Type B pancreatic cell (in vitro differentiated cells): ENCODE data around the gene ENOX1. TPM values are rescaled to one million over a fixed set of nuclear protein-coding genes. Genes with fewer than 3 reads are reported as not detected.

Experiments used
- DNase-seq: peaks from one replicate; pipeline ENCODE4 v3.0.0; 2021; ENCODE audit warnings: mixed read lengths; ENCODE audit not compliant: unreplicated experiment; ENCODE audit errors: extremely low spot score
- H3K27ac Mint-ChIP-seq: 2 replicates; pipeline ENCODE4 v1.8.0; 2021; ENCODE audit warnings: mild to moderate bottlenecking, mixed read lengths
- H3K27me3 Mint-ChIP-seq: 2 replicates; pipeline ENCODE4 v1.8.0; 2021; ENCODE audit warnings: mixed read lengths
- H3K36me3 Mint-ChIP-seq: 2 replicates; pipeline ENCODE4 v1.8.0; 2021; ENCODE audit warnings: mixed read lengths
- H3K4me1 Mint-ChIP-seq: one replicate; pipeline ENCODE4 v1.8.0; 2021; ENCODE audit warnings: mixed read lengths; ENCODE audit not compliant: unreplicated experiment
- H3K4me3 Mint-ChIP-seq: 2 replicates; pipeline ENCODE4 v1.8.0; 2021; ENCODE audit warnings: mild to moderate bottlenecking, mixed read lengths
- H3K9me3 Mint-ChIP-seq: 2 replicates; pipeline ENCODE4 v1.8.0; 2021; ENCODE audit warnings: mixed read lengths
- total RNA-seq: library from RNA; stranded (reverse); gene quantifications from 2 replicates; pipeline ENCODE4 v1.2.1, GENCODE V29; 2021; ENCODE audit warnings: low replicate concordance
- TF ChIP-seq, protein P1 (sequence below): fragments of 200-600 bp; sonication (generic); conservative IDR thresholded peaks from 2 replicates; pipeline ENCODE4 v1.5.0; 2021; ENCODE audit warnings: antibody characterized with exemption, mild to moderate bottlenecking

ENOX1 gene
- total RNA-seq, 1 donor from 2014 or later: 7.5 TPM

- no peak for DNase-seq
- peaks cover 12% of the 10 kb centered on the region for H3K27me3 Mint-ChIP-seq
- peaks cover 9% of the 10 kb centered on the region for H3K4me1 Mint-ChIP-seq
- no peak overlapping the region for H3K4me3 Mint-ChIP-seq
- no peaks in the 10 kb centered on the region for H3K36me3 Mint-ChIP-seq
- TF ChIP-seq, protein P1, sequence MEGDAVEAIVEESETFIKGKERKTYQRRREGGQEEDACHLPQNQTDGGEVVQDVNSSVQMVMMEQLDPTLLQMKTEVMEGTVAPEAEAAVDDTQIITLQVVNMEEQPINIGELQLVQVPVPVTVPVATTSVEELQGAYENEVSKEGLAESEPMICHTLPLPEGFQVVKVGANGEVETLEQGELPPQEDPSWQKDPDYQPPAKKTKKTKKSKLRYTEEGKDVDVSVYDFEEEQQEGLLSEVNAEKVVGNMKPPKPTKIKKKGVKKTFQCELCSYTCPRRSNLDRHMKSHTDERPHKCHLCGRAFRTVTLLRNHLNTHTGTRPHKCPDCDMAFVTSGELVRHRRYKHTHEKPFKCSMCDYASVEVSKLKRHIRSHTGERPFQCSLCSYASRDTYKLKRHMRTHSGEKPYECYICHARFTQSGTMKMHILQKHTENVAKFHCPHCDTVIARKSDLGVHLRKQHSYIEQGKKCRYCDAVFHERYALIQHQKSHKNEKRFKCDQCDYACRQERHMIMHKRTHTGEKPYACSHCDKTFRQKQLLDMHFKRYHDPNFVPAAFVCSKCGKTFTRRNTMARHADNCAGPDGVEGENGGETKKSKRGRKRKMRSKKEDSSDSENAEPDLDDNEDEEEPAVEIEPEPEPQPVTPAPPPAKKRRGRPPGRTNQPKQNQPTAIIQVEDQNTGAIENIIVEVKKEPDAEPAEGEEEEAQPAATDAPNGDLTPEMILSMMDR: peak; percentile 91
- peak overlapping the region; percentile 59 for H3K27ac Mint-ChIP-seq
- no peaks in the 10 kb centered on the region for H3K9me3 Mint-ChIP-seq
Measured at GRCh38 chr13:43804461-43805070, 17.8 kb upstream of the ENOX1 start.

DNA sequence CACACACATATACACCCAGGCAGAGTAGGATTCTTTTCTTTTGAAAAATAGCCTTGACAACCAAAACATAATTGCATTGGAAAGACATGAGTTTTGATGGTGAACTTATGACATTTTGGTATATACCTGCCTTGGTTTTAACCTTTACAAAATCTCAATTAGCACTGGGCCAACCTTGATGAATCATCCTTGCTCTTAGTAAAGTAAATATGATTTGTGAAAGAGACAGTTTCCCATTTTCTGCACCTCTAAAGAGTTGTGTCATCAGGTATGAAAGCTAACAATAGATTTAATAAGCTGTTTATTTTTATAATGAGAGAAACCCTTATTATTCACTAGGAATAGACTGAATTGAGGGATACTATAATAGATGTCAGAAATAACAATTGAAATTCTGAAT, 15.7 kb upstream of the ENOX1 start:
- Mint-ChIP-seq H3K4me3 (no peak overlapping the region), H3K36me3 (no peaks in the 10 kb centered on the region), H3K27ac (no peak overlapping the region), H3K9me3 (no peaks in the 10 kb centered on the region), H3K4me1 (peaks cover 6% of the 10 kb centered on the region), H3K27me3 (peaks cover 6% of the 10 kb centered on the region)
- DNase-seq: no peak
- TF ChIP-seq, protein P1: no peak

GRCh38 chr13:43800828-43801227, 14.1 kb upstream of the ENOX1 start:
- TF ChIP-seq, protein P1: no peak
- H3K4me1 Mint-ChIP-seq: peaks cover 6% of the 10 kb centered on the region
- H3K9me3 Mint-ChIP-seq: no peaks in the 10 kb centered on the region
- no peak for DNase-seq
- H3K4me3 Mint-ChIP-seq: no peak overlapping the region
- H3K27ac Mint-ChIP-seq: no peak overlapping the region
- H3K27me3 Mint-ChIP-seq: peaks cover 3% of the 10 kb centered on the region
- no peaks in the 10 kb centered on the region for H3K36me3 Mint-ChIP-seq

DNA sequence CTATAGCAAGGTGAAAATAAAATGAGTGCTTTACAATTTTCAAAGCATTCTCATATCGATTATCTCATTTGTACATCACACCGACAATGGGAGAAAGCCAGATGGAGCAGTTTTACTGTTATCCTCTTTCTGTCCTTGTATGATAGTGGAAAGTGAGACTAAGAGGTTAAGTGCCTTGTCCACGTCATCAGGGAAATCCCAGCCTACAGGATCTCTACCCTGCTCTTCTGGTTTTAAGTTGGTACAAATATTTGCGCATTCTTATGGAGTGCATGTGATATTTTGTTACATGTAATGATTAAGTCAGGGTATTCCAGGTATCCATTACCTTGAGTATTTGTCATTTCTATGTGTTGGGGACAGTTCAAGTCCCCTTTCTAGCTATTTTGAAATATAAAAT, 12.4 kb upstream of the ENOX1 start:
- Mint-ChIP-seq H3K4me3 (no peak overlapping the region), H3K27ac (peak overlapping the region; percentile 45), H3K4me1 (peaks cover 2% of the 10 kb centered on the region), H3K9me3 (no peaks in the 10 kb centered on the region), H3K36me3 (no peaks in the 10 kb centered on the region), H3K27me3 (peaks cover 3% of the 10 kb centered on the region)
- TF ChIP-seq, protein P1: no peak
- DNase-seq: no peak

DNA sequence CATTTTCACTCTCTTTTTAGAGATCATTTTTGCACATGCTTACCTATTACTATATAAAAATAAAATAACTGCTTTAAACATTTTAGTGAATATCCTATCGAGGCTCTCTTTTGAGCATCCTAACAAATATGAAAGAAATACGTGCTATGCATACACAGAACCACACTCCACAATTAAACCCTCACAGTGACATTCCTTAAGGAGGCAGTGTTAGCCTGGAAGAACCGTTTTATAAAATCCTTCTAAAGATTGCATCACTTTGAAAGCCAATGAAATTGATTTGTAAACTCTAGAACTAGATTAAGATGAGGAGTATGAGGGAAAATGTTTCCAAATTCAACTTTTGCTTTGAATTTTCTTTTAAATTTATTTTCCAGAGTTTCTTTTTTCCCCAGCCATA, 11.1 kb upstream of the ENOX1 start:
- Mint-ChIP-seq H3K36me3 (no peaks in the 10 kb centered on the region), H3K27ac (no peak overlapping the region), H3K27me3 (peaks cover 3% of the 10 kb centered on the region), H3K4me3 (no peak overlapping the region), H3K4me1 (peaks cover 1% of the 10 kb centered on the region), H3K9me3 (no peaks in the 10 kb centered on the region)
- TF ChIP-seq, protein P1: no peak
- no peak for DNase-seq
